COLO829 (cell line): Measurements from ENCODE around the gene BEAN1.
"Not testable (repeated sequence)": the region's sequence is repeated elsewhere in the genome, so short reads cannot be mapped to it uniquely, and the experiment has no call there.

Experiments used
- DNase-seq: peaks from one replicate; pipeline ENCODE4 v3.0.0; 2012; ENCODE audit warnings: low spot score

The BEAN1 gene

GRCh38 chr16:66486199-66486772 lies 59.2 kb downstream of the BEAN1 start:
- no peak for DNase-seq

- DNase-seq: no peak
Measured at GRCh38 chr16:66486773-66487579, 59.9 kb downstream of the BEAN1 start.

GRCh38 chr16:66487580-66488275 lies 60.6 kb downstream of the BEAN1 start:
- DNase-seq: no peak

GRCh38 chr16:66488505-66488904 lies 61.4 kb downstream of the BEAN1 start:
- no peak for DNase-seq

- DNase-seq: no peak
Measured at GRCh38 chr16:66489385-66489784, 62.3 kb downstream of the BEAN1 start.

GRCh38 chr16:66489818-66490217 lies 62.7 kb downstream of the BEAN1 start:
- DNase-seq: no peak

GRCh38 chr16:66490774-66491715 lies 64.0 kb downstream of the BEAN1 start:
- no peak for DNase-seq

GRCh38 chr16:66491716-66492064 lies 64.6 kb downstream of the BEAN1 start:
- no peak for DNase-seq

GRCh38 chr16:66493490-66494401 lies 66.7 kb downstream of the BEAN1 start:
- no peak for DNase-seq

- DNase-seq: no peak
Measured at GRCh38 chr16:66494916-66495315, 67.8 kb downstream of the BEAN1 start.

GRCh38 chr16:66495440-66495839 lies 68.3 kb downstream of the BEAN1 start:
- DNase-seq: no peak

GRCh38 chr16:66496226-66496625 lies 69.1 kb downstream of the BEAN1 start:
- DNase-seq: not testable (repeated sequence)

GRCh38 chr16:66497921-66498320 lies 70.8 kb downstream of the BEAN1 start:
- not testable (repeated sequence) for DNase-seq

- not testable (repeated sequence) for DNase-seq
Measured at GRCh38 chr16:66501563-66501962, 74.5 kb downstream of the BEAN1 start.

- DNase-seq: no peak
Measured at GRCh38 chr16:66502020-66502913, 75.2 kb downstream of the BEAN1 start.

GRCh38 chr16:66503030-66503429 lies 75.9 kb downstream of the BEAN1 start:
- no peak for DNase-seq

GRCh38 chr16:66503612-66504011 lies 76.5 kb downstream of the BEAN1 start:
- no peak for DNase-seq

- no peak for DNase-seq
Measured at GRCh38 chr16:66507731-66508239, 80.7 kb downstream of the BEAN1 start.

GRCh38 chr16:66508248-66508913 lies 81.3 kb downstream of the BEAN1 start:
- DNase-seq: no peak
